SK-N-SH (cell line): ENCODE data around the gene GGA3. TPM values are rescaled to one million over a fixed set of nuclear protein-coding genes. Genes with fewer than 3 reads are reported as not detected.

Source experiments
- CTCF ChIA-PET: fragments of 300-600, 350-600 bp; formaldehyde crosslinking; extraction: SDS; loops from one replicate; lab custom pipeline; 2021; lab: Yijun Ruan, JAX
- POLR2A ChIA-PET: fragments of 350-600 bp; sonication (Branson Sonifier 250); formaldehyde crosslinking; extraction: SDS; loops from one replicate; lab custom pipeline; 2020; ENCODE audit warnings: antibody characterized with exemption, inconsistent platforms; lab: Yijun Ruan, JAX
- DNase-seq: peaks from one replicate; pipeline ENCODE4 v3.0.0; 2012
- H2AFZ ChIP-seq: fragments of 200-600 bp; sonication (generic); 2 replicates; pipeline ENCODE4 v1.8.1; 2016; ENCODE audit warnings: antibody characterized with exemption, mild to moderate bottlenecking, low read depth
- H3F3A ChIP-seq: fragments of 200-600 bp; sonication (generic); replicated peaks from 2 replicates; pipeline ENCODE3; 2016; ENCODE audit warnings: antibody characterized with exemption, mild to moderate bottlenecking; ENCODE audit not compliant: insufficient read depth
- H3K27ac ChIP-seq, 2 experiments: fragments of 200-500 bp in 1 of 2; fragments of 200-600 bp in 1 of 2; sonication (Bioruptor generic) in 1 of 2; sonication (generic), shearing (Covaris generic) in 1 of 2; 2 replicates each; pipeline versions ENCODE4 v1.5.1 to v1.6.1; 2014 to 2016; ENCODE audit warnings: low read depth in 2 of 2, inconsistent platforms in 1 of 2, low read length in 1 of 2, mild to moderate bottlenecking in 1 of 2, mixed read lengths in 1 of 2
- H3K27me3 ChIP-seq: fragments of 200-600 bp; sonication (generic), shearing (Covaris generic); 2 replicates; pipeline ENCODE4 v1.6.1; 2016; ENCODE audit warnings: mixed run types; ENCODE audit not compliant: insufficient read depth
- H3K36me3 ChIP-seq, 2 experiments: fragments of 200-500 bp in 1 of 2; fragments of 200-600 bp in 1 of 2; sonication (Bioruptor generic) in 1 of 2; sonication (generic) in 1 of 2; replicated peaks in 1 of 2; 2 replicates each; pipeline versions ENCODE3 to v1.5.1; 2014 to 2016; ENCODE audit warnings: low read length in 1 of 2, mild to moderate bottlenecking in 1 of 2; ENCODE audit not compliant: insufficient read depth in 2 of 2, control insufficient read depth in 1 of 2
- H3K4me1 ChIP-seq, 2 experiments: fragments of 200-500 bp in 1 of 2; fragments of 200-600 bp in 1 of 2; sonication (Bioruptor generic) in 1 of 2; sonication (generic), shearing (Covaris generic) in 1 of 2; 2 replicates each; pipeline versions ENCODE4 v1.5.1 to v1.6.1; 2014 to 2016; ENCODE audit warnings: low read depth in 1 of 2, low read length in 1 of 2, mixed run types in 1 of 2; ENCODE audit not compliant: insufficient read depth in 2 of 2, control insufficient read depth in 1 of 2
- H3K4me2 ChIP-seq: fragments of 200-600 bp; sonication (generic), shearing (Covaris generic); 2 replicates; pipeline ENCODE4 v1.6.1; 2017; ENCODE audit warnings: mixed run types
- H3K4me3 ChIP-seq, 2 experiments: fragments of 200-500 bp in 1 of 2; fragments of 200-600 bp in 1 of 2; sonication (Bioruptor generic) in 1 of 2; sonication (generic), shearing (Covaris generic) in 1 of 2; 2 replicates each; pipeline versions ENCODE4 v1.5.1 to v1.8.1; 2014 to 2016; ENCODE audit warnings: low read depth in 2 of 2, inconsistent platforms in 1 of 2, low read length in 1 of 2, mild to moderate bottlenecking in 1 of 2, mixed read lengths in 1 of 2, moderate library complexity in 1 of 2
- H3K79me2 ChIP-seq: fragments of 200-600 bp; sonication (generic); 2 replicates; pipeline ENCODE4 v1.8.1; 2017; ENCODE audit warnings: mild to moderate bottlenecking; ENCODE audit not compliant: insufficient read depth
- H3K9ac ChIP-seq: fragments of 200-600 bp; sonication (generic); 2 replicates; pipeline ENCODE4 v1.6.1; 2017; ENCODE audit warnings: mixed run types
- H3K9me2 ChIP-seq: fragments of 200-600 bp; sonication (generic); 2 replicates; pipeline ENCODE4 v1.6.1; 2017; ENCODE audit warnings: mixed run types
- H3K9me3 ChIP-seq: fragments of 200-600 bp; sonication (generic); 2 replicates; pipeline ENCODE4 v1.6.1; 2017; ENCODE audit warnings: mixed run types, mild to moderate bottlenecking, moderate library complexity
- H4K20me1 ChIP-seq: fragments of 200-600 bp; sonication (generic); 2 replicates; pipeline ENCODE4 v1.6.1; 2017; ENCODE audit warnings: mild to moderate bottlenecking, mixed run types; ENCODE audit not compliant: insufficient read depth
- CHD2 ChIP-seq: fragments of 150-350 bp; IDR thresholded peaks from 2 replicates; pipeline ENCODE4 v1.6.1; 2018; ENCODE audit warnings: low read length; ENCODE audit not compliant: partially characterized antibody
- ELF1 ChIP-seq: IDR thresholded peaks from 2 replicates; pipeline ENCODE4 v1.4.0; 2012
- EZH2phosphoT487 ChIP-seq: fragments of 200-600 bp; sonication (generic); IDR thresholded peaks from 2 replicates; pipeline ENCODE4 v1.6.1; 2017; ENCODE audit warnings: low read depth, mixed run types, mild to moderate bottlenecking, antibody characterized with exemption, moderate library complexity, borderline replicate concordance
- FOXM1 ChIP-seq: IDR thresholded peaks from 2 replicates; pipeline ENCODE4 v1.4.0; 2012; ENCODE audit warnings: low read depth, mild to moderate bottlenecking
- JUND ChIP-seq: IDR thresholded peaks from 2 replicates; pipeline ENCODE4 v1.4.0; 2012
- MEF2A ChIP-seq: IDR thresholded peaks from 2 replicates; pipeline ENCODE4 v1.4.0; 2012; ENCODE audit warnings: low read depth, borderline replicate concordance
- NFIC ChIP-seq: IDR thresholded peaks from 2 replicates; pipeline ENCODE4 v1.4.0; 2012; ENCODE audit warnings: borderline replicate concordance
- POLR2AphosphoS5 ChIP-seq: IDR thresholded peaks from 2 replicates; pipeline ENCODE4 v1.6.1; 2012; ENCODE audit warnings: low read depth, low read length
- RAD21 ChIP-seq: IDR thresholded peaks from 2 replicates; pipeline ENCODE4 v1.6.1; 2012; ENCODE audit warnings: mild to moderate bottlenecking, low read length
- RFX5 ChIP-seq: IDR thresholded peaks from 2 replicates; pipeline ENCODE4 v1.6.1; 2012; ENCODE audit warnings: mild to moderate bottlenecking, improper control_type of control experiment, low read length
- RXRA ChIP-seq: IDR thresholded peaks from 2 replicates; pipeline ENCODE4 v1.4.0; 2012; ENCODE audit warnings: low read depth, mild to moderate bottlenecking, borderline replicate concordance
- TAF1 ChIP-seq: IDR thresholded peaks from 2 replicates; pipeline ENCODE4 v1.6.1; 2012; ENCODE audit warnings: low read depth, mild to moderate bottlenecking, low read length, moderate library complexity, borderline replicate concordance
- TCF12 ChIP-seq: IDR thresholded peaks from 2 replicates; pipeline ENCODE4 v1.4.0; 2012
- YY1 ChIP-seq: IDR thresholded peaks from 2 replicates; pipeline ENCODE4 v1.4.0; 2012; ENCODE audit warnings: low read depth, mild to moderate bottlenecking
- WGBS: methylation state at CpG from one replicate; pipeline ENCODE4 v1.1.6; 2017; ENCODE audit warnings: low lambda C conversion rate; 5-methylcytosine and 5-hydroxymethylcytosine counted together
- polyA plus RNA-seq, 3 experiments: library from polyadenylated mRNA; depleted of rRNA; stranded (reverse); fragments of >200 nt; gene quantifications; 2 replicates each; pipeline ENCODE4 v1.2.3, GENCODE V29; 2012
- TF ChIP-seq, protein P1 (sequence below): IDR thresholded peaks from 2 replicates; pipeline ENCODE4 v1.4.0; 2012; ENCODE audit warnings: low read depth, borderline replicate concordance
- TF ChIP-seq, protein P2 (sequence below): fragments of 200-600 bp; sonication (generic); IDR thresholded peaks from 2 replicates; pipeline ENCODE4 v1.6.1; 2017; ENCODE audit warnings: antibody characterized with exemption, mild to moderate bottlenecking, moderate library complexity
- TF ChIP-seq, protein P3 (sequence below): IDR thresholded peaks from 2 replicates; pipeline ENCODE4 v1.6.1; 2012; ENCODE audit warnings: mild to moderate bottlenecking, low read depth, low read length, moderate library complexity
- TF ChIP-seq, protein P4 (sequence below): fragments of 150-350 bp; IDR thresholded peaks from 2 replicates; pipeline ENCODE4 v1.6.1; 2017; ENCODE audit warnings: antibody characterized with exemption, low read length, low read depth, borderline replicate concordance

The GGA3 gene
- polyA plus RNA-seq, 1 of the 3 experiments (the other 2 are of a cell fraction), result 42.5 TPM

DNA sequence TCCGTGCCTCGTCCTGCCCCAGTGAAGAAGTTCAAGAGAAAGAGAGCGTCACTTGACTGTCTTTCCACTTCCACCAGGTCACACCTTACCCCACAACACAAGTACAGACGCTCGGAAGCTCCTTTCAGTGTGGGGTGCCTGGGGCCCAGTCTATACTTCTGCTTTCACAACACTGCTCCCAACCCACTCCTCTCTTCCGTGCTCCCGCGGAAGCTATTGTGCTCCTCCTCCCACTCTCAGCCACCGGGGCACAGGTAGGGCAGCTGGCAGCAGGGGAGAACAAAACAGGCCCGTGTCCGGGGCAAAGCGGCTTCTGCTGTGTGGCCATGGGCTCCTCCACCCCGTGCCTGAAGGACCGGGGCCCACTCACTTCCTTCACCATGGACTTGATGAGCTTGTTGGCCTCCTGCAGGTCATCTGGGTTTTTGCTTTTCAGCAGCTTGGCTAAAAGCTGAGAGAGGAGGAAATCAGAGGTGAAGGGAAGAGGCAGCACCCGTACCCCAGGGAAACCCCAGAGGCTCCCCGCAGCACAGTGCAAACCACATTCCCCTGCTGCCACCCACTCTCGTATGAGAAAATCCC lies 18.9 kb downstream of the GGA3 start:
- Histone ChIP-seq H3K27me3 (no peaks in the 10 kb centered on the region), H3K9ac (no peak overlapping the region), H3K4me3 (no peak overlapping the region), H3K36me3 (peaks cover 35 to 90% of the 10 kb centered on the region in 2 experiments), H3K4me2 (no peak overlapping the region), H3K27ac (no peak overlapping the region), H4K20me1 (peaks cover 3% of the 10 kb centered on the region; the same call in 1 of the 2 replicates), H3K9me2 (no peaks in the 10 kb centered on the region), H3K9me3 (no peaks in the 10 kb centered on the region), H2AFZ (no peak overlapping the region), H3K4me1 (peaks cover 0 to 3% of the 10 kb centered on the region in 2 experiments; a peak in 1 of 4 replicates), H3K79me2 (peaks cover 3% of the 10 kb centered on the region; the same call in 1 of the 2 replicates), H3F3A (peaks cover 5% of the 10 kb centered on the region)
- WGBS, result 94% methylated on average over 17 of the region's 17 CpGs
- TF ChIP-seq TAF1 (no peak), RAD21 (no peak), ELF1 (no peak), MEF2A (no peak), JUND (no peak), RFX5 (no peak), CHD2 (no peak), TCF12 (no peak)
- TF ChIP-seq, protein P1, sequence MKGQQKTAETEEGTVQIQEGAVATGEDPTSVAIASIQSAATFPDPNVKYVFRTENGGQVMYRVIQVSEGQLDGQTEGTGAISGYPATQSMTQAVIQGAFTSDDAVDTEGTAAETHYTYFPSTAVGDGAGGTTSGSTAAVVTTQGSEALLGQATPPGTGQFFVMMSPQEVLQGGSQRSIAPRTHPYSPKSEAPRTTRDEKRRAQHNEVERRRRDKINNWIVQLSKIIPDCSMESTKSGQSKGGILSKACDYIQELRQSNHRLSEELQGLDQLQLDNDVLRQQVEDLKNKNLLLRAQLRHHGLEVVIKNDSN, result no peak
- TF ChIP-seq, protein P2, sequence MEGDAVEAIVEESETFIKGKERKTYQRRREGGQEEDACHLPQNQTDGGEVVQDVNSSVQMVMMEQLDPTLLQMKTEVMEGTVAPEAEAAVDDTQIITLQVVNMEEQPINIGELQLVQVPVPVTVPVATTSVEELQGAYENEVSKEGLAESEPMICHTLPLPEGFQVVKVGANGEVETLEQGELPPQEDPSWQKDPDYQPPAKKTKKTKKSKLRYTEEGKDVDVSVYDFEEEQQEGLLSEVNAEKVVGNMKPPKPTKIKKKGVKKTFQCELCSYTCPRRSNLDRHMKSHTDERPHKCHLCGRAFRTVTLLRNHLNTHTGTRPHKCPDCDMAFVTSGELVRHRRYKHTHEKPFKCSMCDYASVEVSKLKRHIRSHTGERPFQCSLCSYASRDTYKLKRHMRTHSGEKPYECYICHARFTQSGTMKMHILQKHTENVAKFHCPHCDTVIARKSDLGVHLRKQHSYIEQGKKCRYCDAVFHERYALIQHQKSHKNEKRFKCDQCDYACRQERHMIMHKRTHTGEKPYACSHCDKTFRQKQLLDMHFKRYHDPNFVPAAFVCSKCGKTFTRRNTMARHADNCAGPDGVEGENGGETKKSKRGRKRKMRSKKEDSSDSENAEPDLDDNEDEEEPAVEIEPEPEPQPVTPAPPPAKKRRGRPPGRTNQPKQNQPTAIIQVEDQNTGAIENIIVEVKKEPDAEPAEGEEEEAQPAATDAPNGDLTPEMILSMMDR, result no peak
- ChIA-PET POLR2A (no interaction called here), CTCF (interaction anchor here (1.0 to 11.7 kb wide), 7 partner anchors 13 to 170 kb away, joined by 3 to 136 read pairs (median 28); partner anchors contain the start of genes GGA3, MRPS7 and NT5C)
- no peak for DNase-seq

DNA sequence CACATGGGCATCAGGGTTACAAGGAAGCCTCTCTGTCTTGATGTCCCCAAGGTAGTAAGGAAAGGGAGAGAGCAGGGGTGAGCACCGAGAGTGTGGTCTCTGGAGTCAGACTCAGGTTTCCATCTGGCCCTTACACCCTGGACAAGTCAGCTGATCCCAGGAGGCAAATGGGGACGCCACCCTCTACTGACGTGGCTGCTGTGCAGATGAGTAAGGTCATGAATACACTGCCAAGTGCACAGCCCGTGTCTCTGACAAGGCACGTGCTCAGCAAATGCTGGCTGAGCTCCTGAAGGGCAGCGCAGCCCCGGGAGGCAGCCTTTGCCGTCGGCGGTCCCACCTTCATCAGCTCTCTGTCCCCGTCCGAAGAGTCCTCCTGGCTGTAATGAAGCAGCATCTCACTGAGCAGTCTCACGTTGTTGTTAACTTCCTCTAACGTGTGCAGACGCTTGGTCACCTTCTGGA lies 19.4 kb downstream of the GGA3 start:
- no peaks in the 10 kb centered on the region for H3K79me2 ChIP-seq
- CTCF ChIA-PET, result interaction anchor here (0.6 to 11.7 kb wide), 7 partner anchors 13 to 171 kb away, joined by 3 to 136 read pairs (median 28); partner anchors contain the start of genes GGA3, MRPS7 and NT5C
- H2AFZ ChIP-seq, result no peak overlapping the region
- peaks cover 10% of the 10 kb centered on the region for H3F3A ChIP-seq
- H3K9ac ChIP-seq, result no peak overlapping the region
- H3K27me3 ChIP-seq, result no peaks in the 10 kb centered on the region
- H3K4me1 ChIP-seq, result peaks cover 0 to 3% of the 10 kb centered on the region in 2 experiments; a peak in 1 of 4 replicates
- H3K9me2 ChIP-seq, result no peaks in the 10 kb centered on the region
- H3K27ac ChIP-seq, result no peak overlapping the region
- no peak overlapping the region for H3K4me3 ChIP-seq
- 84% methylated on average over 11 of the region's 15 CpGs for WGBS
- no peaks in the 10 kb centered on the region for H3K9me3 ChIP-seq
- H4K20me1 ChIP-seq, result peaks cover 3% of the 10 kb centered on the region; the same call in 1 of the 2 replicates
- peaks cover 39 to 95% of the 10 kb centered on the region in 2 experiments for H3K36me3 ChIP-seq
- no peak overlapping the region for H3K4me2 ChIP-seq
- POLR2A ChIA-PET, result interaction anchor here (1.2 kb wide), 1 partner anchor 19 kb away, joined by 5 read pairs; the partner anchor contains the start of genes GGA3 and MRPS7
- DNase-seq, result no peak
- no peak for TF ChIP-seq RXRA
- TF ChIP-seq, protein P3, sequence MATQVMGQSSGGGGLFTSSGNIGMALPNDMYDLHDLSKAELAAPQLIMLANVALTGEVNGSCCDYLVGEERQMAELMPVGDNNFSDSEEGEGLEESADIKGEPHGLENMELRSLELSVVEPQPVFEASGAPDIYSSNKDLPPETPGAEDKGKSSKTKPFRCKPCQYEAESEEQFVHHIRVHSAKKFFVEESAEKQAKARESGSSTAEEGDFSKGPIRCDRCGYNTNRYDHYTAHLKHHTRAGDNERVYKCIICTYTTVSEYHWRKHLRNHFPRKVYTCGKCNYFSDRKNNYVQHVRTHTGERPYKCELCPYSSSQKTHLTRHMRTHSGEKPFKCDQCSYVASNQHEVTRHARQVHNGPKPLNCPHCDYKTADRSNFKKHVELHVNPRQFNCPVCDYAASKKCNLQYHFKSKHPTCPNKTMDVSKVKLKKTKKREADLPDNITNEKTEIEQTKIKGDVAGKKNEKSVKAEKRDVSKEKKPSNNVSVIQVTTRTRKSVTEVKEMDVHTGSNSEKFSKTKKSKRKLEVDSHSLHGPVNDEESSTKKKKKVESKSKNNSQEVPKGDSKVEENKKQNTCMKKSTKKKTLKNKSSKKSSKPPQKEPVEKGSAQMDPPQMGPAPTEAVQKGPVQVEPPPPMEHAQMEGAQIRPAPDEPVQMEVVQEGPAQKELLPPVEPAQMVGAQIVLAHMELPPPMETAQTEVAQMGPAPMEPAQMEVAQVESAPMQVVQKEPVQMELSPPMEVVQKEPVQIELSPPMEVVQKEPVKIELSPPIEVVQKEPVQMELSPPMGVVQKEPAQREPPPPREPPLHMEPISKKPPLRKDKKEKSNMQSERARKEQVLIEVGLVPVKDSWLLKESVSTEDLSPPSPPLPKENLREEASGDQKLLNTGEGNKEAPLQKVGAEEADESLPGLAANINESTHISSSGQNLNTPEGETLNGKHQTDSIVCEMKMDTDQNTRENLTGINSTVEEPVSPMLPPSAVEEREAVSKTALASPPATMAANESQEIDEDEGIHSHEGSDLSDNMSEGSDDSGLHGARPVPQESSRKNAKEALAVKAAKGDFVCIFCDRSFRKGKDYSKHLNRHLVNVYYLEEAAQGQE, result no peak
- TF ChIP-seq TAF1, result no peak
- no peak for TF ChIP-seq POLR2AphosphoS5
- no peak for TF ChIP-seq FOXM1
- no peak for TF ChIP-seq ELF1
- TF ChIP-seq, protein P4, sequence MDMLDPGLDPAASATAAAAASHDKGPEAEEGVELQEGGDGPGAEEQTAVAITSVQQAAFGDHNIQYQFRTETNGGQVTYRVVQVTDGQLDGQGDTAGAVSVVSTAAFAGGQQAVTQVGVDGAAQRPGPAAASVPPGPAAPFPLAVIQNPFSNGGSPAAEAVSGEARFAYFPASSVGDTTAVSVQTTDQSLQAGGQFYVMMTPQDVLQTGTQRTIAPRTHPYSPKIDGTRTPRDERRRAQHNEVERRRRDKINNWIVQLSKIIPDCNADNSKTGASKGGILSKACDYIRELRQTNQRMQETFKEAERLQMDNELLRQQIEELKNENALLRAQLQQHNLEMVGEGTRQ, result no peak
- TF ChIP-seq YY1, result no peak
- TF ChIP-seq NFIC, result no peak
- no peak for TF ChIP-seq EZH2phosphoT487
